ENCODE measurements around the gene PRKCA.
"Not testable (repeated sequence)": the region's sequence is repeated elsewhere in the genome, so short reads cannot be mapped to it uniquely, and the experiment has no call there.

- TF ChIP-seq CTCF (IDR thresholded peaks at IDR 0.05); FOXK1 (CRISPR knock-in tag; IDR thresholded peaks at IDR 0.05); ATF1 (CRISPR knock-in tag; IDR thresholded peaks at IDR 0.05); PRDM15 (CRISPR knock-in tag; IDR thresholded peaks at IDR 0.05); NFYB (CRISPR knock-in tag; conservative IDR thresholded peaks at IDR 0.05; ENCODE audit: low read depth); ZBTB43 (CRISPR knock-in tag; IDR thresholded peaks at IDR 0.05); CREB1 (CRISPR knock-in tag; IDR thresholded peaks at IDR 0.05): not testable (repeated sequence)
- TF ChIP-seq, protein P1, sequence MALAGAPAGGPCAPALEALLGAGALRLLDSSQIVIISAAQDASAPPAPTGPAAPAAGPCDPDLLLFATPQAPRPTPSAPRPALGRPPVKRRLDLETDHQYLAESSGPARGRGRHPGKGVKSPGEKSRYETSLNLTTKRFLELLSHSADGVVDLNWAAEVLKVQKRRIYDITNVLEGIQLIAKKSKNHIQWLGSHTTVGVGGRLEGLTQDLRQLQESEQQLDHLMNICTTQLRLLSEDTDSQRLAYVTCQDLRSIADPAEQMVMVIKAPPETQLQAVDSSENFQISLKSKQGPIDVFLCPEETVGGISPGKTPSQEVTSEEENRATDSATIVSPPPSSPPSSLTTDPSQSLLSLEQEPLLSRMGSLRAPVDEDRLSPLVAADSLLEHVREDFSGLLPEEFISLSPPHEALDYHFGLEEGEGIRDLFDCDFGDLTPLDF (CRISPR knock-in tag; IDR thresholded peaks at IDR 0.05): not testable (repeated sequence)
Measured at GRCh38 chr17:66342263-66342662, 39.9 kb downstream of the PRKCA start.

Measured in WTC11 (cell line).